GM12878 (cell line): Measurements from ENCODE around the gene GSKIP. TPM values are rescaled to one million over a fixed set of nuclear protein-coding genes. Genes with fewer than 3 reads are reported as not detected.

Source experiments
- ATAC-seq: fragments of 200-7000 bp; cut with Tn5 transposase; 3 replicates; pipeline ENCODE4 v1.9.1; 2020; ENCODE audit warnings: mild to moderate bottlenecking, moderate library complexity
- BruUV-seq: library from RNA; stranded (reverse); fragments of 400-500 nt; replicated peaks from 2 replicates; lab custom pipeline; 2021; lab: Mats Ljungman, UMichigan
- CTCF ChIA-PET: fragments of 300-600 bp; sonication (Branson Sonifier 250); formaldehyde crosslinking; extraction: SDS; loops from one replicate; lab custom pipeline; 2021; ENCODE audit warnings: inconsistent platforms; lab: Yijun Ruan, JAX
- POLR2A ChIA-PET: fragments of 350-600 bp; formaldehyde crosslinking; extraction: SDS; loops from one replicate; lab custom pipeline; 2021; ENCODE audit warnings: inconsistent platforms; lab: Charles Lee
- RAD21 ChIA-PET: fragments of 300-600 bp; sonication (Branson Sonifier 250); formaldehyde crosslinking; loops from one replicate; lab custom pipeline; 2023; ENCODE audit warnings: antibody characterized with exemption; ENCODE audit not compliant: unreplicated experiment; lab: Charles Lee
- SMC1A ChIA-PET: fragments of 300-600 bp; sonication (Branson Sonifier 250); formaldehyde crosslinking; loops from one replicate; lab custom pipeline; 2023; ENCODE audit not compliant: unreplicated experiment, uncharacterized antibody; lab: Charles Lee
- DNase-seq: peaks from one replicate; pipeline ENCODE4 v3.0.0-alpha.2; 2011; ENCODE audit warnings: low read depth, low spot score
- FAIRE-seq: peaks from 3 replicates; lab custom pipeline; 2011; peaks lifted over from hg19 to GRCh38; lab: Jason Lieb, UNC
- H2AFZ ChIP-seq: 2 replicates; pipeline ENCODE4 v1.6.0; 2011; ENCODE audit warnings: low read depth, low read length, control low read depth; ENCODE audit not compliant: control insufficient read depth
- H3K27ac ChIP-seq: 2 replicates; pipeline ENCODE4 v1.5.1; 2011; ENCODE audit warnings: control low read depth; ENCODE audit not compliant: control insufficient read depth, insufficient read depth
- H3K27me3 ChIP-seq, 2 experiments: replicated peaks in 1 of 2; 2 replicates each; pipeline versions ENCODE4 v1.6.0 to v1.6.1; 2011; ENCODE audit warnings: low read length in 1 of 2; ENCODE audit not compliant: control insufficient read depth in 2 of 2, insufficient read depth in 2 of 2
- H3K36me3 ChIP-seq, 2 experiments: 2 replicates each; pipeline ENCODE4 v1.5.1; 2011; ENCODE audit warnings: low read length in 1 of 2; ENCODE audit not compliant: control insufficient read depth in 2 of 2, insufficient read depth in 2 of 2
- H3K4me1 ChIP-seq: 2 replicates; pipeline ENCODE4 v1.6.1; 2011; ENCODE audit warnings: mild to moderate bottlenecking, low read length, moderate library complexity, mixed read lengths; ENCODE audit not compliant: control insufficient read depth, insufficient read depth
- H3K4me2 ChIP-seq: 2 replicates; pipeline ENCODE4 v1.6.0; 2011; ENCODE audit warnings: control low read depth; ENCODE audit not compliant: control insufficient read depth, insufficient read depth
- H3K4me3 ChIP-seq: fragments of 200-600 bp; sonication (generic); 2 replicates; pipeline ENCODE4 v1.5.1; 2016
- H3K79me2 ChIP-seq: 2 replicates; pipeline ENCODE4 v1.6.0; 2011; ENCODE audit warnings: low read length; ENCODE audit not compliant: control insufficient read depth, insufficient read depth
- H3K9ac ChIP-seq: 2 replicates; pipeline ENCODE4 v1.8.0; 2011; ENCODE audit warnings: low read length, control low read depth, mixed read lengths; ENCODE audit not compliant: control insufficient read depth, insufficient read depth
- H3K9me3 ChIP-seq: replicated peaks from 3 replicates; pipeline ENCODE4 v1.5.1; 2011; ENCODE audit warnings: mild to moderate bottlenecking, low read length; ENCODE audit not compliant: control insufficient read depth, insufficient read depth
- H4K20me1 ChIP-seq: 2 replicates; pipeline ENCODE4 v1.6.0; 2011; ENCODE audit not compliant: control insufficient read depth, insufficient read depth
- CBFB ChIP-seq: IDR thresholded peaks from 2 replicates; pipeline ENCODE4 v1.6.1; 2016; ENCODE audit warnings: antibody characterized with exemption, low read depth
- NFIC ChIP-seq: IDR thresholded peaks from 2 replicates; pipeline ENCODE4 v1.6.1; 2012; ENCODE audit warnings: low read depth, mild to moderate bottlenecking, inconsistent platforms, low read length, moderate library complexity
- NFYA ChIP-seq: IDR thresholded peaks from 2 replicates; pipeline ENCODE4 v1.6.1; 2011; ENCODE audit warnings: low read depth, mild to moderate bottlenecking, low read length, improper control_type of control experiment, borderline replicate concordance
- NFYB ChIP-seq: IDR thresholded peaks from 2 replicates; pipeline ENCODE4 v1.6.1; 2011; ENCODE audit warnings: low read depth, mild to moderate bottlenecking, low read length, improper control_type of control experiment, moderate library complexity; ENCODE audit not compliant: insufficient read depth
- RB1 ChIP-seq: fragments of 450-650 bp; formaldehyde crosslinking; IDR thresholded peaks from 2 replicates; pipeline ENCODE4 v1.6.1; 2017; ENCODE audit warnings: mild to moderate bottlenecking, borderline replicate concordance
- RFX5 ChIP-seq: IDR thresholded peaks from 2 replicates; pipeline ENCODE4 v1.6.1; 2011; ENCODE audit warnings: low read depth, low read length, improper control_type of control experiment
- SPI1 ChIP-seq: IDR thresholded peaks from 2 replicates; pipeline ENCODE4 v1.6.1; 2011; ENCODE audit warnings: low read depth, mild to moderate bottlenecking, low read length, moderate library complexity, borderline replicate concordance; ENCODE audit not compliant: insufficient read depth
- STAT3 ChIP-seq: IDR thresholded peaks from 2 replicates; pipeline ENCODE4 v1.6.1; 2011; ENCODE audit warnings: low read depth, low read length, improper control_type of control experiment
- TCF7 ChIP-seq: IDR thresholded peaks from 2 replicates; pipeline ENCODE4 v1.6.1; 2014; ENCODE audit warnings: antibody characterized with exemption, borderline replicate concordance
- ZNF274 ChIP-seq: IDR thresholded peaks from one replicate; pipeline ENCODE4 v1.8.0; 2011; ENCODE audit not compliant: insufficient read length, insufficient read depth
- ZZZ3 ChIP-seq: IDR thresholded peaks from 2 replicates; pipeline ENCODE4 v1.6.1; 2011; ENCODE audit warnings: low read depth; ENCODE audit not compliant: control insufficient read depth, insufficient read length
- WGBS: methylation state at CpG from one replicate; pipeline ENCODE4 v1.1.6; 2016; ENCODE audit warnings: low lambda C conversion rate; ENCODE audit not compliant: insufficient replicate concordance, insufficient coverage; ENCODE audit errors: missing lambda C conversion rate; 5-methylcytosine and 5-hydroxymethylcytosine counted together
- in situ Hi-C: fragments of 300-500 bp; cut with MboI; formaldehyde crosslinking; loops from 9 replicates; pipeline ENCODE4 v1.14.3; 2018; ENCODE audit warnings: mixed read lengths
- intact Hi-C: fragments of 100-400 bp; cut with micrococcal nuclease; formaldehyde crosslinking; loops from one replicate; pipeline ENCODE4 v1.14.2; 2022; ENCODE audit not compliant: unreplicated experiment
- polyA plus RNA-seq, 11 experiments: library from polyadenylated mRNA; depleted of rRNA in 4 of 11; unstranded in 6 of 11; stranded (reverse) in 5 of 11; fragments of >200 nt; fragmentation: Nextera tagmentation in 4 of 11; fragmentation: Illumina TruSeq in 1 of 11; extraction: Ambion mirVana in 4 of 11; extraction: Trizol in 1 of 11; gene quantifications; 1 replicate in 1 of 11; 2 replicates in 10 of 11; pipeline versions ENCODE4 v1.2.1 to v1.2.3, GENCODE V29; 2011 to 2016; ENCODE audit warnings: inconsistent platforms in 2 of 11, missing spikeins in 2 of 11, low read depth in 1 of 11
- total RNA-seq, 4 experiments: library from RNA; depleted of rRNA in 3 of 4; stranded (reverse); fragments of >200 nt in 3 of 4; fragmentation: Illumina TruSeq in 1 of 4; extraction: Trizol in 1 of 4; gene quantifications; 2 replicates each; pipeline versions ENCODE4 v1.2.1 to v1.2.3, GENCODE V29; 2013 to 2021
- TF ChIP-seq, protein P1 (sequence below): fragments of 450-650 bp; IDR thresholded peaks from 2 replicates; pipeline ENCODE4 v1.6.1; 2017; ENCODE audit warnings: mild to moderate bottlenecking
- TF ChIP-seq, protein P2 (sequence below): fragments of 450-650 bp; IDR thresholded peaks from 2 replicates; pipeline ENCODE4 v1.6.1; 2018; ENCODE audit warnings: mild to moderate bottlenecking, low read depth, moderate library complexity; ENCODE audit not compliant: partially characterized antibody
- TF ChIP-seq, protein P3 (sequence below): IDR thresholded peaks from 2 replicates; pipeline ENCODE4 v1.6.1; 2012; ENCODE audit warnings: low read depth, low read length, improper control_type of control experiment
- TF ChIP-seq, protein P4 (sequence below): IDR thresholded peaks from 2 replicates; pipeline ENCODE4 v1.6.1; 2012; ENCODE audit warnings: low read length, inconsistent platforms

GSKIP gene
- total and polyA plus RNA-seq, 10 of the 15 experiments (the other 5 are each of a cell fraction or from before 2014, with no cell fraction given): 15.4 to 75.2 (median 26.1) TPM

DNA sequence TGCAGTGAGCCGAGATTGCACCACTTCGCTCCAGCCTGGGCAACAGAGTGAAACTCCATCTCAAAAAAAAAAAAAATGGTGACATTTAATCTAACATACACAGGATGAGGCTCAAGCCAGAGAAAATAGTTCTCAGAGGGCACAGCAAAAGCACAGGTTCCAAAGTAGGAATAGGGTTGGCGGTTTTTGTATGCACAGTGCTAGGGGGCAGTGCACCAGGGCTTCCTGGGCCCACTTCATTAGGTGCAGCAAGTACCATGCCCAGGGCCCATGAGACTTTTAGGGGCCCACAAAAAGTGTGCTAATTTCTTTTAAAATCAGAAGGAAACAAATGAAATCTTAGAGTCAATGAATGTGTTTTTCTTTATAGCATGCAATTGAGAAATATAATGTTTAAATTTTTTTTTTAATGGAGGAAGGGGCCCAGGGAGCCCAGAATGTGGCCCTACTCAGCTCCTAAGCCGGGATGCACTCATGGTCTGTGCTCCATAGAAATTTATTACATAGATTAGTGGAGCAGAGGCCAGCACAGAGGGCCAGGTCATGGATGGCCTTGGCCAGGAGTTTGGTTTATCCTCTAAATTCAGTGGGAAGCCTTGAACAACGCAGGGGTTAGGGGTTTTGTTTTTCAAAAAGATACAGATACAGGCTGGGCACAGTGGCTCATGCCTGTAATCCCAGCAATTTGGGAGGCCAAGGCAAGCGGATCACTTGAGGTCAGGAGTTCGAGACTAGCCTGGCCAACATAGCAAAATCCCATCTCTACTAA, 30.9 kb downstream of the GSKIP start:
- no peaks in the 10 kb centered on the region for H3K4me1 ChIP-seq
- CTCF ChIA-PET: no interaction called here
- 93% methylated on average over 7 of the region's 7 CpGs for WGBS
- no peak for ATAC-seq
- H3K4me3 ChIP-seq: no peak overlapping the region
- no peak for DNase-seq
- SMC1A ChIA-PET: no interaction called here
- no peak overlapping the region for H3K4me2 ChIP-seq
- H3K27me3 ChIP-seq: no peaks in the 10 kb centered on the region
- H3K9me3 ChIP-seq: no peaks in the 10 kb centered on the region
- RAD21 ChIA-PET: no interaction called here
- no peaks in the 10 kb centered on the region for H3K79me2 ChIP-seq
- no peaks in the 10 kb centered on the region for H3K36me3 ChIP-seq
- no peak for FAIRE-seq
- H3K9ac ChIP-seq: no peak overlapping the region
- no peak overlapping the region for H3K27ac ChIP-seq
- POLR2A ChIA-PET: no interaction called here
- in situ Hi-C loops: no loop called here
- H2AFZ ChIP-seq: no peak overlapping the region
- TF ChIP-seq STAT3 (no peak), CBFB (no peak), RFX5 (no peak), ZZZ3 (no peak), NFYB (no peak), SPI1 (no peak), RB1 (no peak), NFYA (no peak), TCF7 (no peak), ZNF274 (no peak), NFIC (no peak)
- TF ChIP-seq, protein P1, sequence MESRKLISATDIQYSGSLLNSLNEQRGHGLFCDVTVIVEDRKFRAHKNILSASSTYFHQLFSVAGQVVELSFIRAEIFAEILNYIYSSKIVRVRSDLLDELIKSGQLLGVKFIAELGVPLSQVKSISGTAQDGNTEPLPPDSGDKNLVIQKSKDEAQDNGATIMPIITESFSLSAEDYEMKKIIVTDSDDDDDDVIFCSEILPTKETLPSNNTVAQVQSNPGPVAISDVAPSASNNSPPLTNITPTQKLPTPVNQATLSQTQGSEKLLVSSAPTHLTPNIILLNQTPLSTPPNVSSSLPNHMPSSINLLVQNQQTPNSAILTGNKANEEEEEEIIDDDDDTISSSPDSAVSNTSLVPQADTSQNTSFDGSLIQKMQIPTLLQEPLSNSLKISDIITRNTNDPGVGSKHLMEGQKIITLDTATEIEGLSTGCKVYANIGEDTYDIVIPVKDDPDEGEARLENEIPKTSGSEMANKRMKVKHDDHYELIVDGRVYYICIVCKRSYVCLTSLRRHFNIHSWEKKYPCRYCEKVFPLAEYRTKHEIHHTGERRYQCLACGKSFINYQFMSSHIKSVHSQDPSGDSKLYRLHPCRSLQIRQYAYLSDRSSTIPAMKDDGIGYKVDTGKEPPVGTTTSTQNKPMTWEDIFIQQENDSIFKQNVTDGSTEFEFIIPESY: no peak
- TF ChIP-seq, protein P2, sequence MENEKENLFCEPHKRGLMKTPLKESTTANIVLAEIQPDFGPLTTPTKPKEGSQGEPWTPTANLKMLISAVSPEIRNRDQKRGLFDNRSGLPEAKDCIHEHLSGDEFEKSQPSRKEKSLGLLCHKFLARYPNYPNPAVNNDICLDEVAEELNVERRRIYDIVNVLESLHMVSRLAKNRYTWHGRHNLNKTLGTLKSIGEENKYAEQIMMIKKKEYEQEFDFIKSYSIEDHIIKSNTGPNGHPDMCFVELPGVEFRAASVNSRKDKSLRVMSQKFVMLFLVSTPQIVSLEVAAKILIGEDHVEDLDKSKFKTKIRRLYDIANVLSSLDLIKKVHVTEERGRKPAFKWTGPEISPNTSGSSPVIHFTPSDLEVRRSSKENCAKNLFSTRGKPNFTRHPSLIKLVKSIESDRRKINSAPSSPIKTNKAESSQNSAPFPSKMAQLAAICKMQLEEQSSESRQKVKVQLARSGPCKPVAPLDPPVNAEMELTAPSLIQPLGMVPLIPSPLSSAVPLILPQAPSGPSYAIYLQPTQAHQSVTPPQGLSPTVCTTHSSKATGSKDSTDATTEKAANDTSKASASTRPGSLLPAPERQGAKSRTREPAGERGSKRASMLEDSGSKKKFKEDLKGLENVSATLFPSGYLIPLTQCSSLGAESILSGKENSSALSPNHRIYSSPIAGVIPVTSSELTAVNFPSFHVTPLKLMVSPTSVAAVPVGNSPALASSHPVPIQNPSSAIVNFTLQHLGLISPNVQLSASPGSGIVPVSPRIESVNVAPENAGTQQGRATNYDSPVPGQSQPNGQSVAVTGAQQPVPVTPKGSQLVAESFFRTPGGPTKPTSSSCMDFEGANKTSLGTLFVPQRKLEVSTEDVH: no peak
- TF ChIP-seq, protein P3, sequence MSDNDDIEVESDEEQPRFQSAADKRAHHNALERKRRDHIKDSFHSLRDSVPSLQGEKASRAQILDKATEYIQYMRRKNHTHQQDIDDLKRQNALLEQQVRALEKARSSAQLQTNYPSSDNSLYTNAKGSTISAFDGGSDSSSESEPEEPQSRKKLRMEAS: no peak
- TF ChIP-seq, protein P4, sequence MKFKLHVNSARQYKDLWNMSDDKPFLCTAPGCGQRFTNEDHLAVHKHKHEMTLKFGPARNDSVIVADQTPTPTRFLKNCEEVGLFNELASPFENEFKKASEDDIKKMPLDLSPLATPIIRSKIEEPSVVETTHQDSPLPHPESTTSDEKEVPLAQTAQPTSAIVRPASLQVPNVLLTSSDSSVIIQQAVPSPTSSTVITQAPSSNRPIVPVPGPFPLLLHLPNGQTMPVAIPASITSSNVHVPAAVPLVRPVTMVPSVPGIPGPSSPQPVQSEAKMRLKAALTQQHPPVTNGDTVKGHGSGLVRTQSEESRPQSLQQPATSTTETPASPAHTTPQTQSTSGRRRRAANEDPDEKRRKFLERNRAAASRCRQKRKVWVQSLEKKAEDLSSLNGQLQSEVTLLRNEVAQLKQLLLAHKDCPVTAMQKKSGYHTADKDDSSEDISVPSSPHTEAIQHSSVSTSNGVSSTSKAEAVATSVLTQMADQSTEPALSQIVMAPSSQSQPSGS: no peak
- no TSS peak for BruUV-seq
- intact Hi-C loops: loop anchor here (5.0 kb wide), 2 partner anchors 52 to 108 kb away; partner anchors contain the start of gene PAPOLA
- no peaks in the 10 kb centered on the region for H4K20me1 ChIP-seq
